Endothelial cell of umbilical vein (primary cell): Measurements from ENCODE around the gene RECQL5. TPM values are rescaled to one million over a fixed set of nuclear protein-coding genes. Genes with fewer than 3 reads are reported as not detected.

Source experiments
- BruUV-seq: library from RNA; stranded (reverse); fragments of 400-500 nt; replicated peaks from 2 replicates; lab custom pipeline; 2021; lab: Mats Ljungman, UMichigan
- CTCF ChIA-PET: fragments of 300-600, 350-600 bp; sonication (Branson Sonifier 250); formaldehyde crosslinking; loops from one replicate; lab custom pipeline; 2021; ENCODE audit warnings: antibody characterized with exemption, inconsistent platforms; lab: Charles Lee
- POLR2A ChIA-PET: fragments of 300-600, 350-600 bp; sonication (Branson Sonifier 250); formaldehyde crosslinking; loops from one replicate; lab custom pipeline; 2021; ENCODE audit warnings: antibody characterized with exemption, inconsistent platforms; lab: Charles Lee
- DNase-seq: peaks from one replicate; pipeline ENCODE4 v3.0.0-alpha.2; 2011; ENCODE audit warnings: low read depth, low spot score
- FAIRE-seq: peaks from 2 replicates; lab custom pipeline; 2011; peaks lifted over from hg19 to GRCh38; lab: Jason Lieb, UNC
- H2AFZ ChIP-seq: 2 replicates; pipeline ENCODE4 v1.6.0; 2012; ENCODE audit warnings: low read depth, low read length, control low read depth, inconsistent platforms
- H3K27ac ChIP-seq: 2 replicates; pipeline ENCODE4 v1.5.1; 2011; ENCODE audit warnings: low read depth, mild to moderate bottlenecking, control low read depth, low read length, moderate library complexity; ENCODE audit not compliant: insufficient read depth
- H3K27me3 ChIP-seq, 2 experiments: 2 replicates each; pipeline versions ENCODE4 v1.6.0 to v1.6.1; 2011; ENCODE audit warnings: low read length in 2 of 2, mixed read lengths in 1 of 2; ENCODE audit not compliant: control insufficient read depth in 2 of 2, insufficient read depth in 2 of 2
- H3K36me3 ChIP-seq, 2 experiments: 2 replicates in 1 of 2; 3 replicates in 1 of 2; pipeline ENCODE4 v1.5.1; 2011; ENCODE audit warnings: low read length in 2 of 2, mild to moderate bottlenecking in 1 of 2, moderate library complexity in 1 of 2; ENCODE audit not compliant: control insufficient read depth in 2 of 2, insufficient read depth in 2 of 2; ENCODE audit errors: extremely low read depth in 1 of 2
- H3K4me1 ChIP-seq: 3 replicates; pipeline ENCODE4 v1.5.1; 2011; ENCODE audit warnings: mild to moderate bottlenecking, low read length; ENCODE audit not compliant: control insufficient read depth, insufficient read depth; ENCODE audit errors: extremely low read depth
- H3K4me2 ChIP-seq: 2 replicates; pipeline ENCODE4 v1.6.1; 2011; ENCODE audit warnings: low read length, control low read depth, mixed read lengths; ENCODE audit not compliant: insufficient read depth
- H3K4me3 ChIP-seq, 3 experiments: fragments of 200-600 bp in 1 of 3; sonication (generic), shearing (Covaris generic) in 1 of 3; replicated peaks in 1 of 3; 2 replicates each; pipeline ENCODE4 v1.5.1; 2011 to 2016; ENCODE audit warnings: control low read depth in 3 of 3, low read length in 3 of 3, mild to moderate bottlenecking in 2 of 3, inconsistent platforms in 1 of 3, low read depth in 1 of 3, moderate library complexity in 1 of 3; ENCODE audit not compliant: insufficient read depth in 1 of 3
- H3K79me2 ChIP-seq: 2 replicates; pipeline ENCODE4 v1.6.0; 2012; ENCODE audit warnings: low read length, inconsistent platforms; ENCODE audit not compliant: control insufficient read depth, insufficient read depth
- H3K9ac ChIP-seq: replicated peaks from 2 replicates; pipeline ENCODE3; 2011; ENCODE audit warnings: low read length, control low read depth; ENCODE audit not compliant: insufficient read depth; ENCODE audit errors: extremely low read depth
- H3K9me1 ChIP-seq: replicated peaks from 3 replicates; pipeline ENCODE4 v1.6.0; 2011; ENCODE audit warnings: mild to moderate bottlenecking, low read length; ENCODE audit not compliant: control insufficient read depth, insufficient read depth; ENCODE audit errors: extremely low read depth
- H3K9me3 ChIP-seq: replicated peaks from 2 replicates; pipeline ENCODE4 v1.5.1; 2012; ENCODE audit warnings: low read length, inconsistent platforms; ENCODE audit not compliant: control insufficient read depth, insufficient read depth
- H4K20me1 ChIP-seq: replicated peaks from 2 replicates; pipeline ENCODE3; 2011; ENCODE audit warnings: mild to moderate bottlenecking, low read length; ENCODE audit not compliant: control insufficient read depth, insufficient read depth; ENCODE audit errors: extremely low read depth
- GATA2 ChIP-seq: IDR thresholded peaks from 2 replicates; pipeline ENCODE4 v1.7.0; 2011; ENCODE audit warnings: low read depth, mild to moderate bottlenecking, moderate library complexity, mixed read lengths, low read length; ENCODE audit not compliant: insufficient read length, insufficient read depth
- JUN ChIP-seq: IDR thresholded peaks from 2 replicates; pipeline ENCODE4 v1.6.1; 2011; ENCODE audit warnings: borderline replicate concordance, low read depth; ENCODE audit not compliant: insufficient read length, insufficient read depth
- MYC ChIP-seq: IDR thresholded peaks from one replicate; pipeline ENCODE4 v1.6.1; 2011; ENCODE audit warnings: mild to moderate bottlenecking, low read depth, low read length
- POLR2A ChIP-seq: IDR thresholded peaks from 2 replicates; pipeline ENCODE4 v1.6.1; 2012; ENCODE audit warnings: low read depth, mild to moderate bottlenecking, control low read depth, low read length
- POLR2AphosphoS5 ChIP-seq: IDR thresholded peaks from 2 replicates; pipeline ENCODE4 v1.6.1; 2012; ENCODE audit warnings: low read depth, mild to moderate bottlenecking, control low read depth, low read length, moderate library complexity; ENCODE audit not compliant: insufficient read depth
- dilution Hi-C: fragments of 300-500 bp; cut with MboI; formaldehyde crosslinking; loops from one replicate; pipeline ENCODE4 v1.15.0; 2019; ENCODE audit warnings: low sequenced_read_pairs; ENCODE audit not compliant: extremely low pct_ligation_motif_present
- intact Hi-C: fragments of 100-400 bp; cut with micrococcal nuclease; formaldehyde crosslinking; loops from one replicate; pipeline ENCODE4 v1.10.0; 2022
- polyA plus RNA-seq, 4 experiments: library from polyadenylated mRNA; depleted of rRNA in 3 of 4; stranded (reverse) in 3 of 4; unstranded in 1 of 4; fragments of >200 nt; gene quantifications; 2 replicates each; pipeline versions ENCODE4 v1.2.1 to v1.2.3, GENCODE V29; 2011 to 2012; ENCODE audit warnings: missing spikeins in 1 of 4
- total RNA-seq: library from RNA; stranded (reverse); gene quantifications from 2 replicates; pipeline ENCODE4 v1.2.3, GENCODE V29; 2021
- TF ChIP-seq, protein P1 (sequence below), 2 donors: IDR thresholded peaks; 1 replicate in 1 of 2; 2 replicates in 1 of 2; pipeline ENCODE4 v1.5.1; 2011; ENCODE audit warnings: low read length in 2 of 2, mild to moderate bottlenecking in 2 of 2, moderate library complexity in 2 of 2, control low read depth in 1 of 2, inconsistent platforms in 1 of 2, low read depth in 1 of 2; ENCODE audit not compliant: insufficient read depth in 1 of 2; ENCODE audit errors: extremely low read depth in 1 of 2

RECQL5 gene
- total and polyA plus RNA-seq, 2 donors (not counting 3 experiments of a cell fraction or from before 2014, with no cell fraction given), result 21.3 to 30.7 TPM

DNA sequence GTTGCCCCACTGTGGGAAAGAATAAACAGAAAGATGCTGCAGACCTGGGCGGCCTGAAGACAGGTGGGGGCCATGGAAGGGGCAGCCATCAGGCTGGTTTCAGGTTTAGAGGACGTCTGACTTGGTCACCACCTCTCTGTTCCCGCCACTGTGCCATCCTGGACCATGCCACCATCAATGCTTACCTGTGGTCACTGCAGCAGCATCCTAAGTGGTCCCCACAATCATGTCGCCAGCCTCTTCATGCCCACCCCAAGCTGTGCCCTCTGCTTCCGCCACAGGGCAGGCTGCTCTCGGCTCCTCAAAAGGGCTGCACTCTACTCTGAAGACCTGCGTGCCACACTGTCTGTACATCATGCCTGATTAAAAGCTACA, 23.3 kb downstream of the RECQL5 start:
- Histone ChIP-seq H3K4me1 (peaks cover 16% of the 10 kb centered on the region), H3K9me1 (no peaks in the 10 kb centered on the region), H4K20me1 (no peaks in the 10 kb centered on the region), H3K36me3 (peaks cover 0 to 3% of the 10 kb centered on the region in 2 experiments), H3K9ac (no peak overlapping the region), H3K79me2 (no peaks in the 10 kb centered on the region), H3K9me3 (no peaks in the 10 kb centered on the region), H3K4me2 (no peak overlapping the region), H3K27ac (no peak overlapping the region), H3K27me3 (no peaks in the 10 kb centered on the region), H2AFZ (no peak overlapping the region), H3K4me3 (no peak overlapping the region)
- TF ChIP-seq MYC, result no peak
- TF ChIP-seq GATA2, result no peak
- no peak for TF ChIP-seq POLR2A
- no peak for TF ChIP-seq JUN
- TF ChIP-seq, protein P1, sequence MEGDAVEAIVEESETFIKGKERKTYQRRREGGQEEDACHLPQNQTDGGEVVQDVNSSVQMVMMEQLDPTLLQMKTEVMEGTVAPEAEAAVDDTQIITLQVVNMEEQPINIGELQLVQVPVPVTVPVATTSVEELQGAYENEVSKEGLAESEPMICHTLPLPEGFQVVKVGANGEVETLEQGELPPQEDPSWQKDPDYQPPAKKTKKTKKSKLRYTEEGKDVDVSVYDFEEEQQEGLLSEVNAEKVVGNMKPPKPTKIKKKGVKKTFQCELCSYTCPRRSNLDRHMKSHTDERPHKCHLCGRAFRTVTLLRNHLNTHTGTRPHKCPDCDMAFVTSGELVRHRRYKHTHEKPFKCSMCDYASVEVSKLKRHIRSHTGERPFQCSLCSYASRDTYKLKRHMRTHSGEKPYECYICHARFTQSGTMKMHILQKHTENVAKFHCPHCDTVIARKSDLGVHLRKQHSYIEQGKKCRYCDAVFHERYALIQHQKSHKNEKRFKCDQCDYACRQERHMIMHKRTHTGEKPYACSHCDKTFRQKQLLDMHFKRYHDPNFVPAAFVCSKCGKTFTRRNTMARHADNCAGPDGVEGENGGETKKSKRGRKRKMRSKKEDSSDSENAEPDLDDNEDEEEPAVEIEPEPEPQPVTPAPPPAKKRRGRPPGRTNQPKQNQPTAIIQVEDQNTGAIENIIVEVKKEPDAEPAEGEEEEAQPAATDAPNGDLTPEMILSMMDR (IDR thresholded peaks at IDR 0.05; ENCODE audit: extremely low read depth in 1 of 2, insufficient read depth in 1 of 2, low read depth in 1 of 2, low read length in 2 of 2), result no peak
- TF ChIP-seq POLR2AphosphoS5, result no peak
- BruUV-seq, result no TSS peak
- no peak for FAIRE-seq
- ChIA-PET POLR2A (no interaction called here), CTCF (interaction anchor here (3.1 to 19.2 kb wide), 2 partner anchors 8 to 105 kb away, joined by 14 to 446 read pairs; partner anchors contain the start of gene SMIM5)
- dilution Hi-C loops (no loop called here), intact Hi-C loops (no loop called here)
- DNase-seq, result no peak
